Astrocyte (in vitro differentiated cells and primary cell): ENCODE measurements around the gene GCKR. TPM values are rescaled to one million over a fixed set of nuclear protein-coding genes. Genes with fewer than 3 reads are reported as not detected.
"Not testable (repeated sequence)": the region's sequence is repeated elsewhere in the genome, so short reads cannot be mapped to it uniquely, and the experiment has no call there.

ENCODE experiments used
- DNase-seq: peaks from one replicate; pipeline ENCODE4 v3.0.0-alpha.2; 2010; ENCODE audit warnings: low read depth
- FAIRE-seq: peaks from 2 replicates; lab custom pipeline; 2011; peaks lifted over from hg19 to GRCh38; lab: Jason Lieb, UNC
- H2AFZ ChIP-seq: 2 replicates; pipeline ENCODE4 v1.6.0; 2012; ENCODE audit warnings: low read depth, low read length, inconsistent platforms
- H3K27ac ChIP-seq: 2 replicates; pipeline ENCODE4 v1.5.1; 2011; ENCODE audit warnings: low read depth, low read length, inconsistent platforms
- H3K27me3 ChIP-seq: 2 replicates; pipeline ENCODE4 v1.6.0; 2011; ENCODE audit warnings: low read length, inconsistent platforms; ENCODE audit not compliant: insufficient read depth
- H3K36me3 ChIP-seq: 2 replicates; pipeline ENCODE4 v1.5.1; 2011; ENCODE audit warnings: low read length, inconsistent platforms; ENCODE audit not compliant: insufficient read depth
- H3K4me1 ChIP-seq: 2 replicates; pipeline ENCODE4 v1.5.1; 2011; ENCODE audit warnings: low read length, inconsistent platforms; ENCODE audit not compliant: insufficient read depth
- H3K4me2 ChIP-seq: 2 replicates; pipeline ENCODE4 v1.6.0; 2012; ENCODE audit warnings: low read length, inconsistent platforms
- H3K4me3 ChIP-seq: 2 replicates; pipeline ENCODE4 v1.5.1; 2011; ENCODE audit warnings: low read depth, mild to moderate bottlenecking, low read length, inconsistent platforms; ENCODE audit not compliant: insufficient read depth
- H3K79me2 ChIP-seq: 2 replicates; pipeline ENCODE4 v1.6.0; 2012; ENCODE audit warnings: mild to moderate bottlenecking, low read length, inconsistent platforms; ENCODE audit not compliant: insufficient read depth
- H3K9ac ChIP-seq: 2 replicates; pipeline ENCODE4 v1.6.0; 2012; ENCODE audit warnings: mild to moderate bottlenecking, low read length, inconsistent platforms
- H3K9me3 ChIP-seq: 2 replicates; pipeline ENCODE4 v1.5.1; 2012; ENCODE audit warnings: low read depth, mild to moderate bottlenecking, low read length, inconsistent platforms; ENCODE audit not compliant: insufficient read depth
- H4K20me1 ChIP-seq: 2 replicates; pipeline ENCODE4 v1.6.0; 2012; ENCODE audit warnings: low read length, inconsistent platforms; ENCODE audit not compliant: insufficient read depth
- H3K27ac Mint-ChIP-seq: one replicate; pipeline ENCODE4 v1.8.0; 2021; ENCODE audit warnings: mild to moderate bottlenecking, mixed read lengths; ENCODE audit not compliant: unreplicated experiment
- H3K27me3 Mint-ChIP-seq: one replicate; pipeline ENCODE4 v1.8.0; 2021; ENCODE audit warnings: low read depth, mixed read lengths; ENCODE audit not compliant: unreplicated experiment
- H3K36me3 Mint-ChIP-seq: one replicate; pipeline ENCODE4 v1.8.0; 2021; ENCODE audit warnings: low read depth, mixed read lengths; ENCODE audit not compliant: unreplicated experiment
- H3K4me1 Mint-ChIP-seq: one replicate; pipeline ENCODE4 v1.8.0; 2021; ENCODE audit warnings: low read depth, mixed read lengths; ENCODE audit not compliant: unreplicated experiment
- H3K4me3 Mint-ChIP-seq: one replicate; pipeline ENCODE4 v1.8.0; 2021; ENCODE audit warnings: mild to moderate bottlenecking, moderate library complexity, mixed read lengths; ENCODE audit not compliant: unreplicated experiment
- H3K9me3 Mint-ChIP-seq: one replicate; pipeline ENCODE4 v1.8.0; 2021; ENCODE audit warnings: mild to moderate bottlenecking, mixed read lengths; ENCODE audit not compliant: unreplicated experiment
- CTCF ChIP-seq: IDR thresholded peaks from 2 replicates; pipeline ENCODE4 v1.5.1; 2011; ENCODE audit warnings: low read depth, mild to moderate bottlenecking, inconsistent platforms, low read length, moderate library complexity; ENCODE audit not compliant: insufficient read depth
- EZH2 ChIP-seq: IDR thresholded peaks from 2 replicates; pipeline ENCODE4 v1.6.1; 2012; ENCODE audit warnings: mild to moderate bottlenecking, low read length, inconsistent platforms; ENCODE audit not compliant: insufficient read depth
- total RNA-seq: library from RNA; stranded (reverse); gene quantifications from 2 replicates; pipeline ENCODE4 v1.2.1, GENCODE V29; 2021

The GCKR gene
- total RNA-seq, 1 donor from 2014 or later, result not detected

GRCh38 chr2:27549303-27549702, 52.7 kb downstream of the GCKR start:
- Histone ChIP-seq H3K27ac (no peak overlapping the region), H2AFZ (no peak overlapping the region), H3K36me3 (no peaks in the 10 kb centered on the region), H3K27me3 (no peaks in the 10 kb centered on the region), H3K4me3 (no peak overlapping the region), H3K4me1 (no peaks in the 10 kb centered on the region), H3K9me3 (no peaks in the 10 kb centered on the region), H4K20me1 (no peaks in the 10 kb centered on the region), H3K9ac (no peak overlapping the region), H3K4me2 (no peak overlapping the region), H3K79me2 (no peaks in the 10 kb centered on the region)
- FAIRE-seq (no peak), DNase-seq (no peak)
- TF ChIP-seq EZH2 (no peak), CTCF (no peak)
- no peak overlapping the region for H3K4me3 Mint-ChIP-seq
- no peaks in the 10 kb centered on the region for H3K36me3 Mint-ChIP-seq
- H3K4me1 Mint-ChIP-seq, result no peaks in the 10 kb centered on the region
- H3K9me3 Mint-ChIP-seq, result peaks cover 15% of the 10 kb centered on the region
- no peak overlapping the region for H3K27ac Mint-ChIP-seq
- H3K27me3 Mint-ChIP-seq, result peaks cover 17% of the 10 kb centered on the region

GRCh38 chr2:27551514-27551913, 54.9 kb downstream of the GCKR start:
- TF ChIP-seq CTCF (no peak), EZH2 (no peak)
- H2AFZ ChIP-seq, result no peak overlapping the region
- no peaks in the 10 kb centered on the region for H3K9me3 ChIP-seq
- Mint-ChIP-seq H3K4me3 (no peak overlapping the region), H3K27ac (no peak overlapping the region), H3K27me3 (peaks cover 19% of the 10 kb centered on the region), H3K4me1 (no peaks in the 10 kb centered on the region), H3K36me3 (no peaks in the 10 kb centered on the region), H3K9me3 (peaks cover 5% of the 10 kb centered on the region)
- H3K4me1 ChIP-seq, result no peaks in the 10 kb centered on the region
- DNase-seq, result no peak
- no peaks in the 10 kb centered on the region for H3K36me3 ChIP-seq
- H3K4me3 ChIP-seq, result no peak overlapping the region
- no peaks in the 10 kb centered on the region for H3K79me2 ChIP-seq
- H3K9ac ChIP-seq, result no peak overlapping the region
- no peak for FAIRE-seq
- H3K4me2 ChIP-seq, result no peak overlapping the region
- H4K20me1 ChIP-seq, result no peaks in the 10 kb centered on the region
- no peaks in the 10 kb centered on the region for H3K27me3 ChIP-seq
- H3K27ac ChIP-seq, result no peak overlapping the region

- Histone ChIP-seq H2AFZ (no peak overlapping the region), H3K4me3 (no peak overlapping the region), H3K27me3 (no peaks in the 10 kb centered on the region), H3K9ac (no peak overlapping the region), H3K9me3 (no peaks in the 10 kb centered on the region), H4K20me1 (no peaks in the 10 kb centered on the region), H3K27ac (no peak overlapping the region), H3K4me1 (no peaks in the 10 kb centered on the region), H3K36me3 (no peaks in the 10 kb centered on the region), H3K4me2 (no peak overlapping the region), H3K79me2 (no peaks in the 10 kb centered on the region)
- no peak for TF ChIP-seq EZH2
- no peak for TF ChIP-seq CTCF
- no peaks in the 10 kb centered on the region for H3K4me1 Mint-ChIP-seq
- H3K9me3 Mint-ChIP-seq, result peaks cover 3% of the 10 kb centered on the region
- H3K27ac Mint-ChIP-seq, result no peak overlapping the region
- no peak overlapping the region for H3K4me3 Mint-ChIP-seq
- H3K36me3 Mint-ChIP-seq, result no peaks in the 10 kb centered on the region
- DNase-seq, result no peak
- H3K27me3 Mint-ChIP-seq, result peaks cover 19% of the 10 kb centered on the region
- FAIRE-seq, result no peak
These were observed 56.3 kb downstream of the GCKR start for GRCh38 chr2:27552941-27553340.

GRCh38 chr2:27554451-27554850, 57.8 kb downstream of the GCKR start:
- not testable (repeated sequence) for H3K9me3 Mint-ChIP-seq, H3K27me3 ChIP-seq, H2AFZ ChIP-seq, H4K20me1 ChIP-seq, H3K4me3 Mint-ChIP-seq, H3K4me2 ChIP-seq, H3K9me3 ChIP-seq, H3K9ac ChIP-seq, H3K27ac ChIP-seq, FAIRE-seq, H3K4me3 ChIP-seq, H3K27ac Mint-ChIP-seq, H3K36me3 ChIP-seq, H3K4me1 Mint-ChIP-seq, H3K36me3 Mint-ChIP-seq, H3K79me2 ChIP-seq, H3K4me1 ChIP-seq, DNase-seq
- H3K27me3 Mint-ChIP-seq, result peaks cover 19% of the 10 kb centered on the region
